GM23248 (cell line): ENCODE results near the gene TNNC1.

Source experiments
- EZH2 ChIP-seq: fragments of 200-600 bp; sonication (generic); IDR thresholded peaks from 2 replicates; pipeline ENCODE4 v1.6.1; 2018; ENCODE audit warnings: antibody characterized with exemption, mild to moderate bottlenecking; ENCODE audit not compliant: insufficient read depth, poor library complexity, severe bottlenecking
- EZH2phosphoT487 ChIP-seq: fragments of 200-600 bp; sonication (generic); IDR thresholded peaks from 2 replicates; pipeline ENCODE4 v1.6.1; 2018; ENCODE audit warnings: antibody characterized with exemption, moderate library complexity, mild to moderate bottlenecking, low read depth; ENCODE audit not compliant: insufficient read depth

GRCh38 chr3:52498137-52499054 is 44.6 kb upstream of the TNNC1 start:
- TF ChIP-seq EZH2: no peak
- TF ChIP-seq EZH2phosphoT487: no peak
